ENCODE measurements around the gene ST6GALNAC1. TPM values are rescaled to one million over a fixed set of nuclear protein-coding genes. Genes with fewer than 3 reads are reported as not detected.

Gene ST6GALNAC1
- total RNA-seq, 1 donor from 2014 or later = not detected

GRCh38 chr17:76635659-76636360 lies 7.7 kb downstream of the ST6GALNAC1 start:
- no peaks in the 10 kb centered on the region for H3K9me3 Mint-ChIP-seq (ENCODE audit: unreplicated experiment)
- H3K36me3 Mint-ChIP-seq (ENCODE audit: unreplicated experiment) = no peaks in the 10 kb centered on the region
- H3K27me3 Mint-ChIP-seq (ENCODE audit: unreplicated experiment) = peaks cover 4% of the 10 kb centered on the region
- DNase-seq (ENCODE audit: extremely low spot score, unreplicated experiment) = no peak
- H3K4me1 Mint-ChIP-seq (ENCODE audit: unreplicated experiment) = peaks cover 5% of the 10 kb centered on the region
- H3K27ac Mint-ChIP-seq (ENCODE audit: unreplicated experiment) = no peak overlapping the region
- no peak overlapping the region for H3K4me3 Mint-ChIP-seq (ENCODE audit: unreplicated experiment)
- TF ChIP-seq, protein P1, sequence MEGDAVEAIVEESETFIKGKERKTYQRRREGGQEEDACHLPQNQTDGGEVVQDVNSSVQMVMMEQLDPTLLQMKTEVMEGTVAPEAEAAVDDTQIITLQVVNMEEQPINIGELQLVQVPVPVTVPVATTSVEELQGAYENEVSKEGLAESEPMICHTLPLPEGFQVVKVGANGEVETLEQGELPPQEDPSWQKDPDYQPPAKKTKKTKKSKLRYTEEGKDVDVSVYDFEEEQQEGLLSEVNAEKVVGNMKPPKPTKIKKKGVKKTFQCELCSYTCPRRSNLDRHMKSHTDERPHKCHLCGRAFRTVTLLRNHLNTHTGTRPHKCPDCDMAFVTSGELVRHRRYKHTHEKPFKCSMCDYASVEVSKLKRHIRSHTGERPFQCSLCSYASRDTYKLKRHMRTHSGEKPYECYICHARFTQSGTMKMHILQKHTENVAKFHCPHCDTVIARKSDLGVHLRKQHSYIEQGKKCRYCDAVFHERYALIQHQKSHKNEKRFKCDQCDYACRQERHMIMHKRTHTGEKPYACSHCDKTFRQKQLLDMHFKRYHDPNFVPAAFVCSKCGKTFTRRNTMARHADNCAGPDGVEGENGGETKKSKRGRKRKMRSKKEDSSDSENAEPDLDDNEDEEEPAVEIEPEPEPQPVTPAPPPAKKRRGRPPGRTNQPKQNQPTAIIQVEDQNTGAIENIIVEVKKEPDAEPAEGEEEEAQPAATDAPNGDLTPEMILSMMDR (IDR thresholded peaks at IDR 0.05) = no peak

DNA sequence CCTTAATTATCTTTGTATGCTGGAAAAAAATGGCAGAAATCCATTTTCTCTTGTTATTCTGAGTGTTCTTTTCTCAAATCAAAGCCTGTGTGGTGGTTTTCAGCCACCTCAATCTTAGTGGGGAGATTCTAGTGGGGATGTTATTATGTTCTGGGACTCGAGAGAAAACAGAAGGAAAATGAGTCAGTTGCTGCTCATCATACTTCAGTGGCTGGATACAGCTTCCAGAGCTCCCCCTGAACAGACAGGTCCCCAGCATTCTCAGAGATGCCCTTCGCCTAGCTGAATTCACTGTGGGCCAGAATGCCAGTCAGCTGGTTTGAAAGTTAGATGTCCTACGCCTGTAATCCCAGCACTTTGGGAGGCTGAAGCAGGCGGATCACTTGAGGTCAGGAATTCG lies 8.5 kb downstream of the ST6GALNAC1 start:
- no peaks in the 10 kb centered on the region for H3K36me3 Mint-ChIP-seq (ENCODE audit: unreplicated experiment)
- DNase-seq (ENCODE audit: extremely low spot score, unreplicated experiment) = no peak
- no peak overlapping the region for H3K27ac Mint-ChIP-seq (ENCODE audit: unreplicated experiment)
- peaks cover 5% of the 10 kb centered on the region for H3K4me1 Mint-ChIP-seq (ENCODE audit: unreplicated experiment)
- H3K27me3 Mint-ChIP-seq (ENCODE audit: unreplicated experiment) = peaks cover 4% of the 10 kb centered on the region
- TF ChIP-seq, protein P1 (IDR thresholded peaks at IDR 0.05) = no peak
- no peaks in the 10 kb centered on the region for H3K9me3 Mint-ChIP-seq (ENCODE audit: unreplicated experiment)
- H3K4me3 Mint-ChIP-seq (ENCODE audit: unreplicated experiment) = no peak overlapping the region

GRCh38 chr17:76633628-76634328 lies 9.8 kb downstream of the ST6GALNAC1 start:
- H3K27me3 Mint-ChIP-seq (ENCODE audit: unreplicated experiment) = peaks cover 4% of the 10 kb centered on the region
- H3K36me3 Mint-ChIP-seq (ENCODE audit: unreplicated experiment) = no peaks in the 10 kb centered on the region
- no peak overlapping the region for H3K27ac Mint-ChIP-seq (ENCODE audit: unreplicated experiment)
- H3K4me3 Mint-ChIP-seq (ENCODE audit: unreplicated experiment) = no peak overlapping the region
- H3K9me3 Mint-ChIP-seq (ENCODE audit: unreplicated experiment) = no peaks in the 10 kb centered on the region
- no peak for DNase-seq (ENCODE audit: extremely low spot score, unreplicated experiment)
- H3K4me1 Mint-ChIP-seq (ENCODE audit: unreplicated experiment) = peaks cover 5% of the 10 kb centered on the region
- TF ChIP-seq, protein P1 (IDR thresholded peaks at IDR 0.05) = no peak

- H3K9me3 Mint-ChIP-seq (ENCODE audit: unreplicated experiment) = no peaks in the 10 kb centered on the region
- H3K27ac Mint-ChIP-seq (ENCODE audit: unreplicated experiment) = no peak overlapping the region
- DNase-seq (ENCODE audit: extremely low spot score, unreplicated experiment) = no peak
- H3K36me3 Mint-ChIP-seq (ENCODE audit: unreplicated experiment) = no peaks in the 10 kb centered on the region
- peaks cover 5% of the 10 kb centered on the region for H3K4me1 Mint-ChIP-seq (ENCODE audit: unreplicated experiment)
- TF ChIP-seq, protein P1 (IDR thresholded peaks at IDR 0.05) = no peak
- no peak overlapping the region for H3K4me3 Mint-ChIP-seq (ENCODE audit: unreplicated experiment)
- H3K27me3 Mint-ChIP-seq (ENCODE audit: unreplicated experiment) = no peaks in the 10 kb centered on the region
Measured at GRCh38 chr17:76631821-76632565, 11.6 kb downstream of the ST6GALNAC1 start.

GRCh38 chr17:76630151-76630550 lies 13.4 kb downstream of the ST6GALNAC1 start:
- H3K27ac Mint-ChIP-seq (ENCODE audit: unreplicated experiment) = no peak overlapping the region
- DNase-seq (ENCODE audit: extremely low spot score, unreplicated experiment) = no peak
- TF ChIP-seq, protein P1 (IDR thresholded peaks at IDR 0.05) = no peak
- H3K36me3 Mint-ChIP-seq (ENCODE audit: unreplicated experiment) = no peaks in the 10 kb centered on the region
- H3K9me3 Mint-ChIP-seq (ENCODE audit: unreplicated experiment) = no peaks in the 10 kb centered on the region
- no peak overlapping the region for H3K4me3 Mint-ChIP-seq (ENCODE audit: unreplicated experiment)
- H3K27me3 Mint-ChIP-seq (ENCODE audit: unreplicated experiment) = peaks cover 4% of the 10 kb centered on the region
- H3K4me1 Mint-ChIP-seq (ENCODE audit: unreplicated experiment) = peaks cover 3% of the 10 kb centered on the region
